ENCODE measurements around the gene DPH7.
"Not testable (repeated sequence)": the region's sequence is repeated elsewhere in the genome, so short reads cannot be mapped to it uniquely, and the experiment has no call there.

The DPH7 gene

DNA sequence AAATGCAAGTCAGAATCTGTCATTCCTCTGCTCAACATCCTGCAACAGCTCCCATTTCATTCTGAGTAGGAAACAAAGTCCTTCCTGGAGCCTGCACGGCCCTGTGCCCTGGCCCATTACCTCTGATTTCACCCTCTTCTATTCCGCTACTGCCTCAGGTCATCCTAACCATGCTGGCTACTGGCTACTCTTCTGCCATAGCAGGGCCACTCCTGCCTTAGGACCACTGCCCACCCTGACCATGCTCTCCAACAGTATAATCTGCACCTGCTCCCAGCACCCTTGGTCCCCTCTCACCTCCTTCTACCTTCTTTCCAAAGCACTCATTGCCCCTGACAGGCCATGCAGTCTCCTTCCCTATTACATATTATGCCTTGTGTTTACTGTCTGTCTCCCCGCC, 8.2 kb downstream of the DPH7 start:
- TF ChIP-seq, protein P1, sequence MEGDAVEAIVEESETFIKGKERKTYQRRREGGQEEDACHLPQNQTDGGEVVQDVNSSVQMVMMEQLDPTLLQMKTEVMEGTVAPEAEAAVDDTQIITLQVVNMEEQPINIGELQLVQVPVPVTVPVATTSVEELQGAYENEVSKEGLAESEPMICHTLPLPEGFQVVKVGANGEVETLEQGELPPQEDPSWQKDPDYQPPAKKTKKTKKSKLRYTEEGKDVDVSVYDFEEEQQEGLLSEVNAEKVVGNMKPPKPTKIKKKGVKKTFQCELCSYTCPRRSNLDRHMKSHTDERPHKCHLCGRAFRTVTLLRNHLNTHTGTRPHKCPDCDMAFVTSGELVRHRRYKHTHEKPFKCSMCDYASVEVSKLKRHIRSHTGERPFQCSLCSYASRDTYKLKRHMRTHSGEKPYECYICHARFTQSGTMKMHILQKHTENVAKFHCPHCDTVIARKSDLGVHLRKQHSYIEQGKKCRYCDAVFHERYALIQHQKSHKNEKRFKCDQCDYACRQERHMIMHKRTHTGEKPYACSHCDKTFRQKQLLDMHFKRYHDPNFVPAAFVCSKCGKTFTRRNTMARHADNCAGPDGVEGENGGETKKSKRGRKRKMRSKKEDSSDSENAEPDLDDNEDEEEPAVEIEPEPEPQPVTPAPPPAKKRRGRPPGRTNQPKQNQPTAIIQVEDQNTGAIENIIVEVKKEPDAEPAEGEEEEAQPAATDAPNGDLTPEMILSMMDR (IDR thresholded peaks at IDR 0.05; ENCODE audit: low read depth, low read length, missing control alignments): no peak
- H3K4me3 ChIP-seq (replicated peaks; ENCODE audit: low read depth, low read length): no peak overlapping the region

GRCh38 chr9:137569609-137570203, 9.0 kb downstream of the DPH7 start:
- TF ChIP-seq, protein P1 (IDR thresholded peaks at IDR 0.05; ENCODE audit: low read depth, low read length, missing control alignments): no peak
- DNase-seq (ENCODE audit: extremely low read depth, low read depth): no peak
- H3K4me3 ChIP-seq (replicated peaks; ENCODE audit: low read depth, low read length): no peak overlapping the region

More for the DNA sequence above, 8.2 kb downstream of the DPH7 start:
- no peak for DNase-seq (ENCODE audit: extremely low read depth, low read depth)

DNA sequence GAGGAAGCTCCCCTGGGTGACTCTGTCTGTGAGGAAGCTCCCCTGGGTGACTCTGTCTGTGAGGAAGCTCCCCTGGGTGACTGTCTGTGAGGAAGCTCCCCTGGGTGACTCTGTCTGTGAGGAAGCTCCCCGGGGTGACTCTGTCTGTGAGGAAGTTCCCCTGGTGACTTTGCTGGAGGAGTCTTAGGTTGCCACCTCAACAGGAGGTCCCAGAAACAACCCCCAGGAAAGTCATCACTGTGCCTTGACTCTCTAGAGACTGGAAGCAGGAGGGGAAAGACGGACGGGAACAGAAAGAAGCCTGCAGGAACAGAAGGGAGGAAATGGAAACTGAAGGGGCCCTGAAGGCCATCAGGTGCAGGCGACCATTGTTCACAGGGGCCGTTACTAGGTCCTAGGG, 10.3 kb downstream of the DPH7 start:
- not testable (repeated sequence) for H3K4me3 ChIP-seq (replicated peaks; ENCODE audit: low read depth, low read length); DNase-seq (ENCODE audit: extremely low read depth, low read depth)

DNA sequence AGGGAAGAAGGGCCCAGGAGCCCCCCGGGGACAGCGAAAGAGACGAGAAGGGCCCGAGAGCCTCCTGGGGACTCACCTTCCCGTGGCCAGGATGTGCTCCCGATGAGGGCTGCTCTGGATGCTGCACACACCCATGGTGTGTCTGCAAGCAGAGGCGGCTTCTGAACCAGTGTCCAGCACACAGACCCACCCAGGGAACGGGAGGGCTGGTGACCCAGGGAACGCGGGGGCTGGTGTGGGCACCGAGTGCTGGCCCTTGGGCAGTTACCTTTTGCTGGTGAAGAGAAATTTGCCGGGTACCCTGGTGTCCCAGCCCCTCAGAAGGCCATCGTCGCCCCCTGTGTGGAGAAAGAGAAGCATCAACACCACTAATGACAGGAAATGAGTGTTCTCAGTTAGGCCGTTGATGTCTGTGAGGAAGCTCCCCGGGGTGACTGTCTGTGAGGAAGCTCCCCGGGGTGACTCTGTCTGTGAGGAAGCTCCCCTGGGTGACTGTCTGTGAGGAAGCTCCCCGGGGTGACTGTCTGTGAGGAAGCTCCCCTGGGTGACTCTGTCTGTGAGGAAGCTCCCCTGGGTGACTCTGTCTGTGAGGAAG, 13.8 kb downstream of the DPH7 start:
- DNase-seq (ENCODE audit: extremely low read depth, low read depth): no peak
- TF ChIP-seq, protein P1 (IDR thresholded peaks at IDR 0.05; ENCODE audit: low read depth, low read length, missing control alignments): no peak
- no peak overlapping the region for H3K4me3 ChIP-seq (replicated peaks; ENCODE audit: low read depth, low read length)

DNA sequence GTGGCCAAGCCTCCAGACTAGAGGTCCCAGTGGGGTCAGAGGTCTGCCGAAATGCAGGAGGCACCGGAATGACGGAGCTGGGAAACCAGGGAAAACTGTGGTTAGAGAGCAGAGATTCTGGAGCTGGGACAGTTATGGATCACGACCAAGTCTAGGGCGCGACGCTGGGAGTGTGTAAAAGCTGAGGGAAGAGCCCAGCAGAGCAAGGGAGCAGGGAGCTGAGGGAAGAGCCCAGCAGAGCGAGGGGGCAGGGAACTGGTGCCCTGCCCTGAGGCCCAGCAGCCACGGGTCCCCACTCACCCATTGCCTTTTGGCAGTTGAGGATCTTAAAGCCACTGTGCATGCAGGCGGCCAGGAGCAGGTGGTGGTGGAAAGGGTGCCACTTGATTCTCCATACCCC, 14.6 kb downstream of the DPH7 start:
- DNase-seq (ENCODE audit: extremely low read depth, low read depth): no peak
- TF ChIP-seq, protein P1 (IDR thresholded peaks at IDR 0.05; ENCODE audit: low read depth, low read length, missing control alignments): no peak
- H3K4me3 ChIP-seq (replicated peaks; ENCODE audit: low read depth, low read length): no peak overlapping the region

DNA sequence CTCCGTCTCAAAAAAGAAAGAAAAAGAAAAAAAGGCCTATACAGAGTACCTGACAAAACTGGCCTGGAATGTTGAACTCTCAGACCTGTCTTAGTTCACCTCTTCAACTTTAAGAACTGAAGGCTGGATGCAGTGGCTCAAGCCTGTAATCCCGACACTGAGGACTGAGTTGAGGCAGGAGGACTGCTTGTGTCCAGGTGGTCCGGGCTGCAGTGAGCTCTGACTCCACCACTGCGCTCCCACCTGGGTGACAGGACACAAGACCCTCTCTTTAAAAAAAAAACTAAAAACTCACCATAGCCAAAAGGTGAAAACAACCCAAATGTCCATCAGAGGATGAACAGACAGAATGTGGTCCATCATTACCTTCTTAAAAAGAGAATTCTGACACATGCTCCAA, 20.6 kb downstream of the DPH7 start:
- H3K4me3 ChIP-seq (replicated peaks; ENCODE audit: low read depth, low read length): no peak overlapping the region
- TF ChIP-seq, protein P1 (IDR thresholded peaks at IDR 0.05; ENCODE audit: low read depth, low read length, missing control alignments): no peak
- no peak for DNase-seq (ENCODE audit: extremely low read depth, low read depth)

- TF ChIP-seq, protein P1 (IDR thresholded peaks at IDR 0.05; ENCODE audit: low read depth, low read length, missing control alignments): no peak
- no peak for DNase-seq (ENCODE audit: extremely low read depth, low read depth)
- H3K4me3 ChIP-seq (replicated peaks; ENCODE audit: low read depth, low read length): no peak overlapping the region
Observed at GRCh38 chr9:137556069-137556838, 22.5 kb downstream of the DPH7 start.
